Stimulated activated CD8-positive, alpha-beta memory T cell treated with anti-CD3 and anti-CD28 coated beads, Interleukin-7, amount 100 ng/mL, for 1 hour (primary cell): ENCODE data around the gene TMEM235.
"Not testable (repeated sequence)": the region's sequence is repeated elsewhere in the genome, so short reads cannot be mapped to it uniquely, and the experiment has no call there.

Source experiments
- DNase-seq, 2 donors: peaks; one replicate each; pipeline ENCODE4 v3.0.0-alpha.2; 2020; ENCODE audit warnings: low read depth in 2 of 2

The TMEM235 gene

DNA sequence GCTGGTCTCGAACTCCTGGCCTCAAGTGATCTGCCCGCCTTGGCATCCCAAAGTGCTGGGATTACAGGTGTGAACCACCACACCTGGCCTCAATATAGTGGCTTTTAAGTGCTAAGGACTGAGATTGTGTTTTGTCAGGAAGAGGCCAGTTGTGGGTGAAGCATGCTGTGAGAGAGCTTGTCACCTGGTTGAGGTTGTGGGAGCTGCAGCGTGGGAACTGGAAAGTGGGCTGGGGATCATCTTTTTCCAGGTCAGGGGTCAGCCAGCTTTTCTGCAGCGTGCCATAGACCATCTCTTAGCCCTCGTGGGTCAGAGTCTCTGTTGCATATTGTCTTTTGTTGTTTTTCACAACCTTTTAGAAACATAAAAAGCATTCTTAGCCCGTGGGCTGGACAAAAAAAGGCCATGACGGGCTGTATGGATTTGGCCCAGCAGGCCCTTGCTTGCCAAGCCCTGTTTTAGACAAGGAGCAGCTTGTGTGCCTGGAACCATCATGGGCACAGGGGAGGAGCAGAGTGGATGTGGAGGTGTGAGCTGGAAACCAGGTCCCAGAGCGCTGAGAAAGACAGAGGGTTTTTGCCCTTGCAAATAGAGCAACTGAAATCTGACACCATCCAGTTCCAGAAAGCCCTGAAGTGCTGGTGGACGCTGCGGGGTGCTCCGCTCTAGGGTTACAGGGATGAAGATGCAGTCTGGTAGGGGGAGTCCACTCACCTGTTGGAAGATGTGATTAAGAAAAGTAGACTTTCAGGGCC is 11.9 kb upstream of the TMEM235 start:
- no peak for DNase-seq

DNA sequence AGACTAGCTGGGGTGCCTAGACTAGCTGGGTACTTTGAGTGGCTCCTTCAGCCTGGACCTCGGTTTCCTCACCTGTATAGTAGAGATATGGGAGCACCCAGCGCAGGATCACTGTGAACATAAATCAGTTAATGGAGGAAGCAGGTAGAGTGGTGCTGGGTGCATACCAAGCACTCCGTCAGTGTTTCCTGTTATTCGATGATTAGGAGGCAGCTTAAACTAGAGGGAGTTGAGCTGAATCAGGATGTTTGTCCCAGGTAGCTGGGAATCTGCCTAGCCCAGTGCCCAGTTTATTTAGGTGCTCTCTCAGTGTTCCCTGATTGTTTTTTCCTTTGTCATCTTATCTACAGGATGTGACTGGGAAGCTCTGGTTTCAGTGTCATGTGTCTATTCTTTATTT is 8.4 kb upstream of the TMEM235 start:
- DNase-seq: no peak

DNA sequence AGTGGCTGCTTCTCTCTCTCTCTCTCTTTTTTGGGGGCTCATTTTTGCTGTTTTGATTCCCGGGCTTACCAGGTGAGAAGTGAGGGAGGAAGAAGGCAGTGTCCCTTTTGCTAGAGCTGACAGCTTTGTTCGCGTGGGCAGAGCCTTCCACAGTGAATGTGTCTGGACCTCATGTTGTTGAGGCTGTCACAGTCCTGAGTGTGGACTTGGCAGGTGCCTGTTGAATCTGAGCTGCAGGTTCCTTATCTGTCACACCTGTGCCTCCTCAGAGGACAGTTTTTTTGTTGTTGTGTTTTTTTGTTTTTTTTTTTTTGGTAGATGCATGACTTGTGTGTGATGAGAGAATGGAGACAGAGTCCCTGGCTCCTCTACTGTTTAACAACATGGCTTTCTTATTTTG is 7.7 kb upstream of the TMEM235 start:
- no peak for DNase-seq

DNA sequence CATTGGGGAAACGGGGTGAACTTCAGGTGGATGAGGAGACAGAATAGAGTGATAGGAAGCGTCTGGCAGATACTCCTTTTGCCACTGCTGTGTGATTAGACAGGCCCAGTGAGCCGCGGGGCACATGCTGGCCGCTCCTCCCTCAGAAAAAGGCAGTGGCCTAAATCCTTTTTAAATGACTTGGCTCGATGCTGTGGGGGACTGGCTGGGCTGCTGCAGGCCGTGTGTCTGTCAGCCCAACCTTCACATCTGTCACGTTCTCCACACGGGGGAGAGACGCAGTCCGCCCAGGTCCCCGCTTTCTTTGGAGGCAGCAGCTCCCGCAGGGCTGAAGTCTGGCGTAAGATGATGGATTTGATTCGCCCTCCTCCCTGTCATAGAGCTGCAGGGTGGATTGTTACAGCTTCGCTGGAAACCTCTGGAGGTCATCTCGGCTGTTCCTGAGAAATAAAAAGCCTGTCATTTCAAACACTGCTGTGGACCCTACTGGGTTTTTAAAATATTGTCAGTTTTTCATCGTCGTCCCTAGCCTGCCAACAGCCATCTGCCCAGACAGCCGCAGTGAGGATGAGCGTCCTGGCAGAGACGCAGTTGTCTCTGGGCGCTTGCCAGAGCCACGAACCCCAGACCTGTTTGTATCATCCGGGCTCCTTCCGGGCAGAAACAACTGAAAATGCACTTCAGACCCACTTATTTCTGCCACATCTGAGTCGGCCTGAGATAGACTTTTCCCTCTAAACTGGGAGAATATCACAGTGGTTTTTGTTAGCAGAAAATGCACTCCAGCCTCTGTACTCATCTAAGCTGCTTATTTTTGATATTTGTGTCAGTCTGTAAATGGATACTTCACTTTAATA is 7.0 kb upstream of the TMEM235 start:
- DNase-seq: no peak

DNA sequence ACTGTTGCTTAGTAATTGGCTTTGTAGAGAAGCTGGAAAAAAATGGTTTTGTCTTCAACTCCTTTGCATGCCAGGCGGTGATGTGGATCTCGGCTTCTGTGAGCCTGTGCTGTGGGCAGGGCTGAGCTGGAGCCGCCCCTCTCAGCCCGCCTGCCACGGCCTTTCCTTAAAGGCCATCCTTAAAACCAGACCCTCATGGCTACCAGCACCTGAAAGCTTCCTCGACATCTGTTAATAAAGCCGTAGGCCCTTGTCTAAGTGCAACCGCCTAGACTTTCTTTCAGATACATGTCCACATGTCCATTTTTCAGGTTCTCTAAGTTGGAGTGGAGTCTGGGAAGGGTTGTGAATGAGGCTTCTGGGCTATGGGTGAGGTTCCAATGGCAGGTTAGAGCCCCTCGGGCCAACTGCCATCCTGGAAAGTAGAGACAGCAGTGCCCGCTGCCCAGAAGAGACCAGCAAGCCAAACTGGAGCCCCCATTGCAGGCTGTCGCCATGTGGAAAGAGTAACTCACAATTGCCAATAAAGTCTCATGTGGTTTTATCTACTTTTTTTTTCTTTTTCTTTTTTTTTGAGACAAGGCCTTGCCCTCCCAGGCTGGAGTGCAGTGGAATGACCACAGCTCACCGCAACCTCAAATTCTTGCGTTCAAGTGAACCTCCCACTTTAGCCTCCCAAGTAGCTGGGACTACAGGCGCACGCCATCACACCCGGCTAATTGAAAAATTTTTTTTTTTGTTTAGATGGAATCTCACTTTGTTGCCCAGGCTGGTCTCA is 6.2 kb upstream of the TMEM235 start:
- DNase-seq: no peak

DNA sequence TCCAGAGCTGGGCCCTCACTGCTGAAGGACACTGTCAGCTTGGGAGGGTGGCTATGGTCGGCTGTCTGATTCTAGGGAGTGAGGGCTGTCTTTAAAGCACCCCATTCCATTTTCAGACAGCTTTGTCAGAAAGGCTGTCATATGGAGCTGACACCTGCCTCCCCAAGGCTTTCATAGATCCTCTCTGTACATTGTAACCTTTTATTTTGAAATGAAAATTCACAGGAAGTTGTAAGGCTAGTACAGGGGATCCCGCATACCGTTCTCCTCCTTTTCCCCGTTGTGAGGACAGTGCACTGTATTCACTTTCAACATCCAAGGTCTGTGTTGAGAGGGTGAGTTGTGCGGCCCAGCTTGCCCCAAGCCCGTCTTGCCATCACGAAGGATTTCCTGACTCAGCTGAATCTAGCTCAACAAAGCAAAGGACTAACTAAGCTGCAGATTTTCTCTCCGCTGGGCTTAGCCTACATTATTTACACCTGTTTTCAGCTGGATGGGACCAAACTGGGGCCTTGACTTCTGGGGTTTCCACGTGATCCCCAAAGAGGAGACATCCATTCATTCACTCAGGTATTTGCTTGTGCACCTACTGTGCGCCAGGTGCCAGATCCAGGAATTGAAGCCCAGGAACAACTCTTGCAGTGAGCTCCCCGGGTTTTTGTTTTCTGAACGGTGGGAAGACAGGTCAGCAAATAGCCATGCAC is 5.2 kb upstream of the TMEM235 start:
- no peak for DNase-seq

DNA sequence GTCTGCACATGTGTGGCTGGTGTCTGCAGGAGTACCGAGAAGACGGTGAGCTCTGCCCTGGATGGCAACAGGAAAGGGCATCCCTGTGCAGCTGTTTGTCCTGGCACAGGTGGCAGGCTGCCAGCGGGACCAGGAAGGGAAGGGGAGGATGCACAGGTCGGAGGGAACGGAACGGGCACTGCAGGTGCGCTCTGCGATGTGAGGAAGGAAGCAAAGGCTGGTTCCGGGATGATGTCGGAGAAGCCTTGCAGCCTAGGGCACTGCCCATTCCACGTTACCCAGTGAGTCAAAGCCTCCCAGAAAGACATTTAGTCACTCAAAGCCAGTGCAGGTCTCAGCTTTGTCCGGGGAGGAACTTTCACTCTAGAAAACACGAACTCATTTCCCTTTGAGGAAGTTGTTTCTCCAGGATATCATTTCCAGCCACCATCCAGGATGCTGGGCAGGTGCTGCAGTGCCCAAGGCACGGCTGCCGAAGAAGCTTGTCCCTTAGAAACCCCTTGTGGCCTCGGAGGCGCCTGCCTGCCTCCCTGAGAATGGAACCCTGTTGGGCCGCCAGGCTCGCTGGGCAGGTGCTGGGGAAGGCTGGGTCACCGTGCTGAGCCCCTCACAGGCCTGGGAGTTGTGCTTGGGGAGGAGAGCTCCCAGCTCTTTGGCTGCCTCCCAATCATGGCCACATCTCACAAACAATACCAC is 4.5 kb upstream of the TMEM235 start:
- no peak for DNase-seq

DNA sequence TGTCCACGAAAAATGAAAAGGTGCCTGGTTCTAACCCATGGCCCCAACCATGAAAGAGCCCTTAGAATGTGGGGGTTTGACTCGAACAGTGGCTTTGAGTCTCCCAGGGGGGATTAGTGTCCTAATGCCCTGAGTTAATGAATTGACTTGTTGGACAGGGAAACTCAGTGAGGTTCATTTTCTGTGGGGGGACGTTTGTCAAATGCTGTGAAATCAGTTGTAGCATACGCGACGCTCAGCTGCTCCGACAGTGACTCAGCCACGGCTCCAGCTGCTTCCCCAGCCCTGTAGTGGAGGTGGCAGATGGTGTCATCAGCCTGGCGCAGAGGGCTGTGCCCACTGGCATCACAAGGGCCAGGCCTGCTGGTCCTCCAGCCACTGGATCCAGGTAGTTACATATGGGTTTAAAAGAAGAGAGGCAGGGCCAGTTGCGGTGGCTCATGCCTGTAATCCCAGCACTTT is 3.9 kb upstream of the TMEM235 start:
- no peak for DNase-seq

DNA sequence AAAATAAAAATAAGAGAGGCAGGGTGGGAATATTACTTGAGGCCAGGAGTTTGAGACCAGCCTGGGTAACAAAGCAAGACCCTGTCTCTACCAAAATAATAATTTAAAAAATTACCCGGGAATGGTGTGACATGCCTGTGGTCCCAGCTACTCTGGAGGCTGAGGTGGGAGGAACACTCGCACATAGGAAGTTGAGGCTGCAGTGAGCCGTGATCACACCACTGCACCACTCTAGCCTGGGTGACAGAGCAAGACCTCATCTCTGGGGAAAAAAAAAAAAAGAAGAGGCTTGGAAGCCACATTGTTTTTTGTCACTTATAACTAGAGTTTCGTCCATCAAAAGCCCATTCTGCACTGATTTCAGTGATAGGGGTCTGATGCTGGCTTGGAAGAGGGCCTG is 3.3 kb upstream of the TMEM235 start:
- DNase-seq: no peak

DNA sequence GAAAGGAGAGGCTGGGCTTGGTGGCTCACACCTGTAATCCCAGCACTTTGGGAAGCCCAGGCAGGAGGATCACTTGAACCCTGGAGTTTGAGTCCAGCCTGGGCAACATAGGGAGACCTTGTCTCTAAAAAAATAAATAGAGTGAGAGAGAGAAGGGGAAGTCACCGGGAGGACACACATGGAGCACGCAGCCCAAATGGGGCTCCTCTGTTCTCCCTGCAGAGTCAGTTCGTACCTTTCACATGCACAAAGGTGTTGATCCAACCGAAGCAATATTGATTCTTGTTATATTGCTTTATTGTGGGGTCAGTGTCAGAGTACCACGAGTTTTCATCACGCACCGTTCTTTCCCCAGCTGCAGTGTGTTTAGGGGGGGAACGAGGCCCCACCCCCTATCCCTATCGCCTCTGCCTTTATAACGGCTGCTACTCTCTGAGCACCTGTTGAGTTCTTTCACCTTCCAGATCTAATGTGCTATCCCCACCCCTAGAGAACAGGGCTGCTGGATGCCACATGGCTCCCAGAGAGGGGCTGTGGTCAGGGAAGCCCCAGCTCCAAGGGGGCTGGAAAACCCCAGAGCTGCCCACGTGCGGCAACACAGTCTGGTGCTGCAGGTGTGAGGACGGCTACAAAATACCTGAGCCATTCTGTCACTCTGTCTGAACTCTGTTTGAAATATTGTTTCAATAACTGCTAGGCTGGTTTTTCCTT is 1.0 kb upstream of the TMEM235 start:
- no peak for DNase-seq

DNA sequence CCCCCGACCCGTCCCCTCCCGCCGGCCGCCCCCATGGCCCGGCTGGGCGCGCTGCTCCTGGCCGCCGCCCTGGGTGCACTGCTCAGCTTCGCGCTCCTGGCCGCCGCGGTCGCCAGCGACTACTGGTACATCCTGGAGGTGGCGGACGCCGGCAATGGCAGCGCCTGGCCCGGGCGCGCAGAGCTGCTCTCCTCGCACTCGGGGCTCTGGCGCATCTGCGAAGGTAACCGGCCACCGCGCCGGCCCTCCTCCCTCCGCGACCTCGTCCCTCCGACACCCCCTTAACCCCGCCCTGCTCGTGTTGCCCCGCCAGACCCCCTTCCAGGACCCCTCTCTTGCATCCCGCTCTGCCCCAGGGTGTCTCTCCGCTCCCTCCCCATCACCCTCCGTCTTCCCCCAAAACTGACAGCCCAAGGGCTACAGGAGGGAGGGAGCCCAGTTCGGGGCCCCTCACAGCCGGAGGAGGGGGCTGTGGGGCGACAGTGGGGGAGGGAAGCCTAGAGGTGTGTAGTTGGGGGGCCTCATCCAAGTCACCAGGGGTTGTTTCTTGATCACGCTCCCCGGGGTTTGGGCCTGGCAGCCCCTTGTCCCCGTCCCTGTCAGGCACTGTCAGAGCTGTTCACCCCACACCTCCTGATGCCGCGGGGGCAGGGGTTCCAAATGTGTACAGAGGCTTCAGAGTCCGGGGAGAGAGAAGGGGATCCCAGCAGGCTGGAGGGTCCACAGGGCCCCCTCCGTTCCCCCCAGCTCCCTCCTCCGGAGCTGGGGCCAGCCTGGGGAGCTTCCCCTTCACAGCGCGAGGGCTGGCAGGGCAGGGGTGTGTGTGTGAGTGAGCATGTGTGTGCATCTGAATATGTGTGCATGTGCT is 794 bp downstream of the TMEM235 start:
- no peak for DNase-seq

DNA sequence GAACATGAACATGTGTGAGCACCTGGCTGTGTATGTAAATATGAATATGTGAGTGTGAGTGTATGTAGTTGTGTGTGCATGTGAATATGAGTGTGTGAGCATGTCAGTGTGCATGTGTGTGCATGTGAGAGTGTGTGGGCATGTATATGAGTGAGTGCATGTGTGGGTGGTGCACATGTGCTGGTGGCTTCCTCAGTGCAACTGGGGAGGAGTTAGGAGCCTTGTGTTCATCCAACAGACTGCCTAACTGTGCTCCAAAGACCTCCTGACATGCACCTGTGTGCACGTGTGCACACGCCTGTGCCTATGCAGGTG is 1.4 kb downstream of the TMEM235 start:
- DNase-seq: no peak

DNA sequence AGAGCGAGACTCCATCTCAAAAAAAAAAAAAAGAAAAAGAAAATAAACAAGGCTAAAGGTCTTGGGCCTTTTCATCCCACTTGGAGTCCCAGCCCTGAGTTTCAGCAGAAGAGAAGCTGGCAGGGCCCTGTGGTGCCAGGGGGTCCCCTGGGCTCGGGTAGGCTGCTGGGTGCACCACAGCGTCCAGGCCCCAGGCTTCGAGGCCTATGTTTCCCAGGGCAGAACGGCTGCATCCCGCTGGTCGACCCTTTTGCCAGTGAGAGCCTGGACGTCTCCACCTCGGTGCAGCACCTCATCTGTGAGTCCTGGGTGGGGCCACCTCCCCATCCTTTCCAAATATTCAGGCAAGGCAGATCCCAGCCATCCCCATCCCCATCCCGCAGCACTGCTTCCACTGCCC is 2.2 kb downstream of the TMEM235 start:
- no peak for DNase-seq

DNA sequence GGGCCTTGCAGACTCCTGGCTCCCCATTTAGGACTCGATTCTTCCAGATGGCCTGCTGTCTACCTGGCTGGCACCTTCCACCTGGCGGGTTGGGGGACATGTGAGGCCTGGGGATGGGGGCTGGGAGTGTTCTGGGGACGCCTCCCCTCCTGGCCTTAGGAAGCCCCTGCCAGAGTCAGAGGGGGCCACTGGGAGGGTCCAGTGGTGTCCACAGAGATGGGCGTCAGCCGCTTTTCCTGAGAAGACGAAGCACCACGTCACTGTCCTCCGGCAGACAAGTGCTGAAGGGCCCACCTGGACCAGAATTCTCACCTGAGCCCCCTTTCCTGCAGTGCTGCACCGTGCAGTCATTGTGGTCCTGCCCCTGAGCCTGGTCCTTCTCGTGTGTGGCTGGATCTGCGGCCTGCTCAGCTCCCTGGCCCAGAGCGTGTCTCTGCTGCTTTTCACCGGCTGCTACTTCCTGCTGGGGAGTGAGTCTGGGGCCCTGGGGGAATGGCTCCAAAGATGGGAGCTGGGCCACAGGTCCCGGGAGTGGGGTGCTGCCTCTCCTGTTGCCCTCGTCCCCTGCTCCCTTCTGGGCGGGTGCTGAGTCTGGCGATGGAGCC is 2.9 kb downstream of the TMEM235 start:
- DNase-seq: no peak

DNA sequence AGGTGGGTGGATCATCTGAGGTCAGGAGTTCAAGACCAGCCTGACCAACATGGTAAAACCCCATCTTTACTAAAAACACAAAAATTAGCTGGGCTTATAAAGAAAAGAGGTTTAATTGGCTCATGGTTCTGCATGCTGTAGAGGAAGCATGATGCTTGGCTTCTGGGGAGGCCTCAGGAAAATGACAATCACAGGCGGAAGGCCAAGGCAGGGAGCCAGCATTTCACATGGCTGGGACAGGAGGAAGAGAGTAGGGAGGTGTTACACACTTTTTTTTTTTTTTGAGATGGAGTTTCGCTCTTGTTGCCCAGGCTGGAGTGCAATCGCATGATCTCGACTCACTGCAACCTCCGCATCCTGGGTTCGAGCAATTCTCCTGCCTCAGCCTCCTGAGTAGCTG is 3.6 kb downstream of the TMEM235 start:
- DNase-seq: not testable (repeated sequence)

DNA sequence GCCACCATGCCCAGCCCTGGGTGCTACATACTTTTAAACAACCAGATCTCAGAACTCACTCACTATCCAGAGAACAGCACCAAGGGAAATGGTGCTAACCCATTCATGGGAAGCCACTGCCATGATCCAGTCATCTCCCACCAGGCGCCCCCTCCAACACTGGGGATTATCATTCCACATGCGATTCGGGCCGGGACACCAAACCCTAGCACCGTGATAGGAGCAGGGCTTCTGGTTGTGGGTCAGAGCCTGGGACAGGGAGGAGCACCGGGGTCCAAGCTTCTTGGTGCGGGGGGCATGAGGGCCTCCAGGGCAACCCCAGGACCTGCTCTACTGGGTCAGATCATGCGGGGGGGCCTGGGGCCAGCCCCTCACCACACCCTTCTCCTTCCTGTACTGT is 4.5 kb downstream of the TMEM235 start:
- DNase-seq: no peak

DNA sequence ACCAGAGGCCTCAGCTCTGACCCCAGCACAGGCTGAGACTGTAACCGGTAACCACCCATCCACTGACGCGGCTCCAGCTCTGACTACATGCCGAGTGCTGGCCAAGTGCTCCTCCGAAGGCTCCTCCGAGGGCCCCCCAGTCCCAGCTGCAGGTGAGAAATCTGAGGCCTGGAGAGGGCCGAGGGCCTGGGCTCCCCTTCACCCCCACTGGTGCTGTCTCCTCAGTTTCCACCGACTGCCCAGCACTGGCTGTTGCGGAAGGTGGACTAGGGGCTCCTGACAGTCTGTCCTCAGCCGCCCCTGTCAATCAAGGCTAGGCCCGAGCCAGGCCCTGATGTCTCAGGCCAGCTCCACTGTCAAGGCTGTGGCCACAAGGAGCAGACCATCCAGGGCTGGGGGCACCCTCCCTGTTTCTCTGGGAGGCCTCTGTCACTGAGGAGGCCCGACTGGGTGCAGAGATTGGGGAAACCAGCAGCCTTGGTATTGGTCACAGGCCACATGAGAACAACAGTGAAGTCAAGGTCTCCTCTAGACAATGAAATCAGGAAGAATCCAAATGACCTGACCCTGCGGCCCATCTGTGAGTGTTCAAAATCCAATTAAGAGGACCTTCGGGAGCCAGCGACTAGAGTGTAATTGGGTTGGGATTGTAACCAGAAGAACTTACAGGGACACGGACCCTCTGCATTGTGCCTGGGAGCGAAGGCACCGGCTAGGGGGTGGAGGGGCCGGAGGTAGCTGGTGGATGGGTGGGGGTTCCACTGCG is 5.1 kb downstream of the TMEM235 start:
- no peak for DNase-seq

DNA sequence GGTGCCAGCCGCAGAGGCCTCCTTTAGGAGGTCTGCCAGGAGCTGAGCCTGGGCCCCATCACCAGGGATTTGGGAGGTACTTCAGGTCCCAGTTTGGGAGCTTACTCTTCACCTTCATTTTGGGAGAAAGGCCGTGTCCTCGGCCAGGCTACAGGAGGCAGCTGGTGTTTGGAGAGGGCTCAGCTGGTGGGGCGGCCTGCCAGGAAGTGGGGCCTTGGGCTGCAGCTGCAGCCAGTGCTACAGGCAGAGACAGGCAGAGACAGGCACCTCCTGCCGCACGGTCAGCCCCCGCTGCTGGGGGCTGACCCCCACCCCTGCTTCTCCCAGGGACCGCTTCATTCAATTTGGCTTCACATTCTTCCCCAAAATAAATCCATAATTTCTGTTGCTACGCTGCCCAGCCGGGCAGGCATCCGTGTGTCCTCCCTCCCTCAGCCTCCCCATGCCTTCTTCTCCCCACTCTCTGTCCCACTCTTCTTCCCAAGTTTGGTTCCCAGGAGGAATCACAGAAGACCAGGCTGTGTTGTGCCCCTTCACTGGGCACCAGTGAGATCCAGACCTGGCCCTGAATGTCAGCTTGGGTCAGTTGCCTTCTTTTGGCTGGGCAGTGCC is 6.1 kb downstream of the TMEM235 start:
- no peak for DNase-seq
